Measurements from ENCODE around the gene CCDC144A.
"Not testable (repeated sequence)": the region's sequence is repeated elsewhere in the genome, so short reads cannot be mapped to it uniquely, and the experiment has no call there.

GRCh38 chr17:16758177-16758576 is 68.1 kb downstream of the CCDC144A start:
- TF ChIP-seq CTCF (IDR thresholded peaks at IDR 0.05 in 2 of 3, conservative IDR thresholded peaks at IDR 0.05 in 1 of 3; ENCODE audit: borderline replicate concordance in 1 of 3, insufficient read depth in 1 of 3, low read depth in 2 of 3, low read length in 2 of 3); ZNF274 (IDR thresholded peaks at IDR 0.05; ENCODE audit: low read depth, low read length); RAD21 (IDR thresholded peaks at IDR 0.05; ENCODE audit: low read depth); ATF3 (IDR thresholded peaks at IDR 0.05); POLR2A (IDR thresholded peaks at IDR 0.05; ENCODE audit: borderline replicate concordance, extremely low read depth, insufficient read depth, insufficient read length); EZH2 (IDR thresholded peaks at IDR 0.05); SP1 (IDR thresholded peaks at IDR 0.05; ENCODE audit: low read depth); CBX3 (IDR thresholded peaks at IDR 0.05; ENCODE audit: low read depth); CEBPB (IDR thresholded peaks at IDR 0.05; ENCODE audit: low read depth): not testable (repeated sequence)

Measured in HCT116 (cell line).